Smooth muscle cell (in vitro differentiated cells): ENCODE measurements around the gene CNPY2. TPM values are rescaled to one million over a fixed set of nuclear protein-coding genes. Genes with fewer than 3 reads are reported as not detected.

Experiments
- DNase-seq: peaks from one replicate; lab custom pipeline; 2025; ENCODE audit not compliant: unreplicated experiment; lab: John Stamatoyannopoulos, UW
- H2AFZ ChIP-seq: fragments of 200-600 bp; sonication (generic); 2 replicates; pipeline ENCODE4 v1.6.0; 2016; ENCODE audit warnings: antibody characterized with exemption, low read depth, mild to moderate bottlenecking
- H3F3A ChIP-seq: fragments of 200-600 bp; sonication (generic); 2 replicates; pipeline ENCODE4 v1.6.0; 2017; ENCODE audit warnings: antibody characterized with exemption, low read depth
- H3K27ac ChIP-seq: fragments of 200-600 bp; sonication (generic); 2 replicates; pipeline ENCODE4 v1.5.1; 2016; ENCODE audit warnings: low read depth, mild to moderate bottlenecking
- H3K27me3 ChIP-seq: fragments of 200-600 bp; sonication (generic); 2 replicates; pipeline ENCODE4 v1.6.1; 2016; ENCODE audit warnings: low read depth, mild to moderate bottlenecking
- H3K36me3 ChIP-seq: fragments of 200-600 bp; sonication (generic); 2 replicates; pipeline ENCODE4 v1.5.1; 2016; ENCODE audit warnings: low read depth
- H3K4me1 ChIP-seq: fragments of 200-600 bp; sonication (generic); 2 replicates; pipeline ENCODE4 v1.5.1; 2016; ENCODE audit warnings: low read depth
- H3K4me2 ChIP-seq: fragments of 200-600 bp; sonication (generic); 2 replicates; pipeline ENCODE4 v1.6.0; 2016; ENCODE audit warnings: mild to moderate bottlenecking
- H3K4me3 ChIP-seq: fragments of 200-600 bp; sonication (generic); 2 replicates; pipeline ENCODE4 v1.5.1; 2016; ENCODE audit warnings: mild to moderate bottlenecking
- H3K79me2 ChIP-seq: fragments of 200-600 bp; sonication (generic); 2 replicates; pipeline ENCODE4 v1.6.0; 2016; ENCODE audit warnings: low read depth, mild to moderate bottlenecking
- H3K9ac ChIP-seq: fragments of 200-600 bp; sonication (generic); 2 replicates; pipeline ENCODE4 v1.6.0; 2016; ENCODE audit warnings: low read depth
- H3K9me3 ChIP-seq: fragments of 200-600 bp; sonication (generic); replicated peaks from 2 replicates; pipeline ENCODE4 v1.5.1; 2016; ENCODE audit warnings: low read depth
- H4K20me1 ChIP-seq: fragments of 200-600 bp; sonication (generic); 2 replicates; pipeline ENCODE4 v1.6.0; 2016; ENCODE audit warnings: low read depth
- WGBS: methylation state at CpG from one replicate; pipeline ENCODE4 v1.1.7; 2016; ENCODE audit warnings: low lambda C conversion rate; 5-methylcytosine and 5-hydroxymethylcytosine counted together
- polyA plus RNA-seq: library from polyadenylated mRNA; unstranded; fragments of >200 nt; fragmentation: Nextera tagmentation; extraction: Ambion mirVana; gene quantifications from 2 replicates; pipeline ENCODE4 v1.2.1, GENCODE V29; 2016
- total RNA-seq: library from RNA; depleted of rRNA; stranded (reverse); fragments of >200 nt; gene quantifications from 2 replicates; pipeline ENCODE4 v1.2.3, GENCODE V29; 2014
- TF ChIP-seq, protein P1 (sequence below): fragments of 200-600 bp; sonication (generic); IDR thresholded peaks from 2 replicates; pipeline ENCODE4 v1.5.1; 2017; ENCODE audit warnings: borderline replicate concordance, mild to moderate bottlenecking, antibody characterized with exemption; ENCODE audit not compliant: insufficient read depth, poor library complexity, severe bottlenecking

The CNPY2 gene
- total RNA-seq (147 and 171 TPM in 2 replicates), polyA plus RNA-seq (334 and 342 TPM in 2 replicates)

DNA sequence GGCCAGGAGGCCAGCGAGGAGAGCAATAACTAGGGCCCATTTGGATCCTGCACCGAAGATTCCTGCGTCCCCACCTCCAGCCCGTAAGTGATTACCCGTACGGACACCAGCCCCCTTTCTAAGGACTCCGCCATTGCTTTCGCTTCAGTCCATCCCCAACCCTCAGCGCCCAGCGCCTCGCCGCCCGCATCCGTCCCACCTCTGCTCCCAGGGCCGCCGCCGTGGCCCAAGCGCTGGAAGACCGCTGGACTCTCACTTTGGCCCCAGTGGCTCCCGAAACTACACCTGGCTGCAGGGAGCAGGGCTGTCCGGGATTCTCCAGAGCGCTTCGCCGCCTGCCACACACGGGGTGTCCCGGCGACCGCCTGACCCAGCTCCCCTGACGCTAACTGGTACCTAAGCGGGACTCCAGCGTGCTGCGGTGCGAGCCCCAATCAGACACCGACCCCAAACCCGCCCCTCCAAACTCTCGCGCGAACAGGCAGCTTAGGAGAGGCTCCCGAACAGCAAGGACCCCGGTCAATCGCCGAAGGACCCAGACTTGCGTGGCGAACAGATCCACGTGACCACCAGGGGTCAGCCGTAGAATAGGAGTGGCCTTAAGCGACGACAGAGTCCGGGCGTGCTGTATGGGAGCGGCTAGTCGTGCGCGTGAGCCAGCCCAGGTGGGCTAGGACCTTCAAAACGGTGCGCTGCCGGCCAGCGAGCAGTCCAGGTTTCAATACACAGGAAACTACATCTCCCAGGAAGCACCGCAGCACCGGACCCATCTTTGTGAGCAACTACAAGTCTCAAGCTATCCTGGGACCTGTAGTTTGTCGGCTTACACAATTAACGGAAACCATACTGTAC is at the start of gene CNPY2:
Gene CNPY2 (minus strand): TSS at position 367 of the 852 bp plus-strand sequence. CDS start 771 bp downstream, outside the sequence.
- peak within 1 kb of the TSS; percentile 69 for H3K27ac ChIP-seq

DNA sequence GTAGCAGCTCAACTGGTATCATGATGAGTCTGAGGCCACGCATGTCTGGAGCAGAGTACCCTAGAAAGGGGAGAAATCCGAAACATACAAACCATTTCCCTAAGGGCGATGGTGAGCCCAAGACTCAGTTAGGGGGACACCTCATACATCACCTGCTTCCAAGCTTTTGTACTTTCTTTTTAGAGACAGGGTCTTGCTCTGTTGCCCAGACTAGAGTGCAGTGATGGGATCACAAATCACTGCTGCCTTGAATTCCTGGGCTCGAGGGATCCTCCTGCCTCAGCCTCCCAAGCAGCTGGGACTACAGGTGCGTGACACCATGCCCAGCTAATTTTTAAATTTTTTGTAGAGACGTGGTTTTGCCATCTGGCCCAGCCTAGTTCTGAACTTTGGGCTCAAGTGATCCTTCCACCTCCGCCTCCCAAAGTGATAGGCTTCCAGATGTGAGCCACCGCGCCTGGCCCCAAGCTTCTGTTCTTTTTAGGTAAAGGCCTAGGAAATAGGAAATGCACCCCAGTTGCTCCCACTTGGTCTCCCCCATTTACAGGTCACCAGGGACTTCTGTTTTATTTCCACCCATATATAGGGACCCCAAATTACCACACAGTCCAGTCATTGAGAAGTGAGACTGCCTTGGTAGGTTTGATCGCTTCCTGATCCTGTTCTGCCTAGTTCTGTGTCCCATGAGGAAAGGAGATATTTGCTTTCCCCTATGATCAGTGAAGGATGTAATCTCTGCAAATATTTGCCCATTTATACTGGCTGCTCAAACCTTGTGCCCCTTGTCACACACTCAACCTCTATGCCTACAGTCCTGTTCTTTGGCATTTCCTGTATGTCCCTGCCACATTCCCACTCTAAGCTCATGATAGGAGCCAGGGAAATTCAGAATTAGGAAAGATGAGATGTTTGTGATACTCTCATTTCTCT is 46.6 kb upstream of the CNPY2 start, which contains the start of gene APOF:
Gene APOF (minus strand): TSS at position 728 of the 930 bp plus-strand sequence. CDS start 112 bp downstream, at position 616.
- H3F3A ChIP-seq, result peaks cover 5% of the 10 kb centered on the region
- H3K4me3 ChIP-seq, result no peak within 1 kb of the TSS
- peaks cover 15% of the 10 kb centered on the region for H4K20me1 ChIP-seq
- H3K9me3 ChIP-seq, result no peaks in the 10 kb centered on the region
- H2AFZ ChIP-seq, result no peak within 1 kb of the TSS
- H3K36me3 ChIP-seq, result no peaks in the 10 kb centered on the region
- TF ChIP-seq, protein P1, sequence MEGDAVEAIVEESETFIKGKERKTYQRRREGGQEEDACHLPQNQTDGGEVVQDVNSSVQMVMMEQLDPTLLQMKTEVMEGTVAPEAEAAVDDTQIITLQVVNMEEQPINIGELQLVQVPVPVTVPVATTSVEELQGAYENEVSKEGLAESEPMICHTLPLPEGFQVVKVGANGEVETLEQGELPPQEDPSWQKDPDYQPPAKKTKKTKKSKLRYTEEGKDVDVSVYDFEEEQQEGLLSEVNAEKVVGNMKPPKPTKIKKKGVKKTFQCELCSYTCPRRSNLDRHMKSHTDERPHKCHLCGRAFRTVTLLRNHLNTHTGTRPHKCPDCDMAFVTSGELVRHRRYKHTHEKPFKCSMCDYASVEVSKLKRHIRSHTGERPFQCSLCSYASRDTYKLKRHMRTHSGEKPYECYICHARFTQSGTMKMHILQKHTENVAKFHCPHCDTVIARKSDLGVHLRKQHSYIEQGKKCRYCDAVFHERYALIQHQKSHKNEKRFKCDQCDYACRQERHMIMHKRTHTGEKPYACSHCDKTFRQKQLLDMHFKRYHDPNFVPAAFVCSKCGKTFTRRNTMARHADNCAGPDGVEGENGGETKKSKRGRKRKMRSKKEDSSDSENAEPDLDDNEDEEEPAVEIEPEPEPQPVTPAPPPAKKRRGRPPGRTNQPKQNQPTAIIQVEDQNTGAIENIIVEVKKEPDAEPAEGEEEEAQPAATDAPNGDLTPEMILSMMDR, result no peak
- no peak within 1 kb of the TSS for H3K27ac ChIP-seq
- no peak within 1 kb of the TSS for H3K9ac ChIP-seq
- no peaks in the 10 kb centered on the region for H3K27me3 ChIP-seq
- peaks cover 16% of the 10 kb centered on the region for H3K79me2 ChIP-seq
- 84% methylated on average over 10 of the region's 10 CpGs for WGBS
- H3K4me2 ChIP-seq, result no peak within 1 kb of the TSS
- peaks cover 13% of the 10 kb centered on the region for H3K4me1 ChIP-seq
- DNase-seq, result no peak

More for the DNA sequence above, at the start of gene CNPY2:
- H2AFZ ChIP-seq, result peak within 1 kb of the TSS; percentile 91
- TF ChIP-seq, protein P1, result no peak
- peak; percentile 83 for DNase-seq
- 1% methylated on average over 62 of the region's 62 CpGs for WGBS
- no peaks in the 10 kb centered on the region for H4K20me1 ChIP-seq
- H3K9me3 ChIP-seq, result no peaks in the 10 kb centered on the region
- H3F3A ChIP-seq, result no peaks in the 10 kb centered on the region
- peaks cover 20% of the 10 kb centered on the region for H3K79me2 ChIP-seq
- peaks cover 14% of the 10 kb centered on the region for H3K4me1 ChIP-seq
- peak within 1 kb of the TSS; percentile 98 for H3K4me2 ChIP-seq
- peak within 1 kb of the TSS; percentile 93 for H3K4me3 ChIP-seq
- no peaks in the 10 kb centered on the region for H3K36me3 ChIP-seq
- no peaks in the 10 kb centered on the region for H3K27me3 ChIP-seq
- peak within 1 kb of the TSS; percentile 80 for H3K9ac ChIP-seq

DNA sequence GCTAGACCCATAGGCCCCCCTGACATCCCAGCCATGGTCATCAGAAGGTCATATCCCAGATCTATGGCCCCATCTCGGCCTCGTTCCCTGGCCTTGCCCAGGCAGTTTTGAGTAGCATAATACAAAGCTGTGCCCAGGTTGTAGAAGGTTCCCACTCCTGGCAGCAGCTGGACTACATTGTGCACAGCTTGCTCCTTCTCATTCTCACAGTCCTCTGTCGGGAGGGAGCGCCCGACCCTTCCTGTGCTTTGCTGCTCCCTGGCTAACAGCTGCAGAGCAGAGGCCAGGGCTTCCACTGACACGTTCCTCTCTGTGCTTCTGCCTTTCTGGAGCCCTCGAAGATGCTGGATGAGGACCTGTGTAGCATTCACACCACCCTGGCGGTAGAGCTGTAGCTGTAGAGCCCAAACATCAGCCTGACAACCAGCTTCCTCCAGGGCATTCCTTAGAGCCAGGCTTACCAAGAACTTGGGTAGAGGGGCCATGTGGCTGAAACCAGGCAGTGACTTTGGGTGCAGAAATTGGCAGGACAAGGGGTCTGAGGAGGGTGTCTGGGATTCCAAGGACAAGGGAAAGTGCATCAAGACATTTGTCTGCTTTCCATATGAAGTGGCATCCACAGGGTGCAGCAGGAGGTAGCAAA is 45.8 kb upstream of the CNPY2 start:
- no peak overlapping the region for H2AFZ ChIP-seq
- no peaks in the 10 kb centered on the region for H3K9me3 ChIP-seq
- no peak overlapping the region for H3K4me2 ChIP-seq
- peaks cover 23% of the 10 kb centered on the region for H3K79me2 ChIP-seq
- no peak overlapping the region for H3K9ac ChIP-seq
- no peak for DNase-seq
- H3K36me3 ChIP-seq, result no peaks in the 10 kb centered on the region
- peaks cover 13% of the 10 kb centered on the region for H3K4me1 ChIP-seq
- 90% methylated on average over 8 of the region's 8 CpGs for WGBS
- H3K27ac ChIP-seq, result no peak overlapping the region
- peaks cover 5% of the 10 kb centered on the region for H3F3A ChIP-seq
- TF ChIP-seq, protein P1, result no peak
- H4K20me1 ChIP-seq, result peaks cover 16% of the 10 kb centered on the region
- no peaks in the 10 kb centered on the region for H3K27me3 ChIP-seq
- H3K4me3 ChIP-seq, result no peak overlapping the region
